Erythroblast (primary cell): ENCODE results near the gene IP6K3.

Experiments used
- GATA1 ChIP-seq: IDR thresholded peaks from 2 replicates; pipeline ENCODE4 v1.6.1; 2011; ENCODE audit warnings: low read depth, mild to moderate bottlenecking, control low read depth, low read length, moderate library complexity
- POLR2A ChIP-seq: IDR thresholded peaks from 2 replicates; pipeline ENCODE4 v1.6.1; 2011; ENCODE audit warnings: mild to moderate bottlenecking, low read length

GRCh38 chr6:33750244-33750991 lies 3.7 kb upstream of the IP6K3 start:
- TF ChIP-seq POLR2A (no peak), GATA1 (no peak)
